ENCODE measurements around the gene MAP3K10.

The MAP3K10 gene

DNA sequence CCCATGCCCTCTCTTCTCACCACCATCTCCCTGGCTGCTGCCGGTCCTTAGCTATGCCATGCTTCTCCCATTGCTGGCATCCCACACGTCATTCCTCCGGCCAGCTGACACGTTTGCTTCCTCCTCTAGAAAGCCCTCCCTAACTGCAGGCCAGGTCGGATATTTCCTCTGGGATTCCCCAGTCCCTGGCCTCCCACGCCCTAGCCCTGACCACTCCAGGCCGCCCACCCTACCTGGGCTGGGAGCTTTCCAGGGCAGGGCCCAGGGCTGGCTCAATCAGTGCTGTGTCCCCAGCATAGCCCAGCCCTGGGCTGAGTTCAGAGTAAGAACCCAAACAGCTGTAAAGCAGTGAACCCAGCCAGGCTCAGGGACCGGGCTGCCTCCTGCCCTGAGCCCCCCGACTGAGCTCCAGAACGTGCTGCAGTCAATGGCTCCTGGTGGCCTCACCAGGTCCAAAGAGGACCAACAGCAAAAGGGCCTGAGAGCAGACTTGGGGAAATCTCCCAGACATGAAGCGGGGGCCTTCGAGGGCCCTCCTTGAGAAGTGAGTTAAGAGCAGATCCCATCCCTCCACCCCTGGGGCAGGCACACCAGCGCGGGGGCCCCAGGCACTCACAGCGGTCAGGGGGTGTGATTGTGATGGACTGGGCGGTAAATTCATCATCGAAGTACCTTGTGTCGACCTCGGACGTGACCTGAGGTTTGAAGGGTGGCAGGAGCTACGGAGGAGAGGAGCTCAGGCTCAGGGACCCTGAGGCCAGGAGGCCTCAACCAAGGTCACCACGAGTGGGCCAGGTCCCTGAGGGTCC is 43.4 kb downstream of the MAP3K10 start:
- DNase-seq, result no peak

GRCh38 chr19:40235238-40236025 is 44.2 kb downstream of the MAP3K10 start:
- DNase-seq, result no peak

- no peak for DNase-seq
These were observed 44.8 kb downstream of the MAP3K10 start for GRCh38 chr19:40236026-40236355.

DNA sequence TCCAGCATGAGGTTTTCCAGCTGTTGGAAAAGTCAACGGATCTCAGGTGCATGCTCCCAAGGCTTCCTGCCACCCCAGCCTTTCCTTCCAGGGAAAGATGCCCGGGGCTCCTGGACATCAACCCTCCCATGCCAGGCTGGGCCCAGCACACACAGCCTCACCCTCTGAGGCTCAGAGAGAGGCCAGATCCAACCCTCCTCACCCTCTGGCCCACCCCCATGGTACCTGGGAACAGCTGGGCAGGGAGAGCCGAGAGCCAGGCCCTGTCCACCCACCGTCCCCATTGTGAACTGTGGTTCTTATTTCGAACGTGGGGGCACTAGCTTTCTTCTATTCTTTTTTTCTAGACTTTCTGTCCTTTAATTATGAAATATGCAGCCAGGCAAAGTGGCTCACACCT is 45.1 kb downstream of the MAP3K10 start:
- DNase-seq, result no peak

- DNase-seq, result no peak
These were observed 46.6 kb downstream of the MAP3K10 start for GRCh38 chr19:40237791-40238190.

DNA sequence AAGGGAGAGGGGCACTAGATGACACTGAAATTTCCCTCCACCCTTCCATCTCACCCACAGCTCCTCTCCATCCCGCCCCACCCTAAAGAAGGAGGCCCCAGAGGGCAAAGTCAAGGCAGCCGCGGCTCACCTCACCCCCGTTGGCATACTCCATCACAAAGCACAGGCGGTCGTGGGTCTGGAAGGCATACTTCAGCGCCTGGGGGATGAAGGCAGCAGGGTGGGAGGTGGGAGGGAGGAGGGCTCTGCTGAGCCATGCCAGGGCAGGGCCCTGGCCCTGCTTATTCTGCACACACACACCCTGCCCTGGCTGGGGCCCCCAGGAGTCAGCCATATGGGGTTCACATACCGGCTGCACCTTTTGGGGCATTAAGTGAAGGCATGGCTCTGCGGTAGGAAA is 47.5 kb downstream of the MAP3K10 start:
- DNase-seq, result no peak

GRCh38 chr19:40239415-40240226 is 48.4 kb downstream of the MAP3K10 start:
- no peak for DNase-seq

GRCh38 chr19:40240332-40240731 is 49.1 kb downstream of the MAP3K10 start:
- DNase-seq, result no peak

DNA sequence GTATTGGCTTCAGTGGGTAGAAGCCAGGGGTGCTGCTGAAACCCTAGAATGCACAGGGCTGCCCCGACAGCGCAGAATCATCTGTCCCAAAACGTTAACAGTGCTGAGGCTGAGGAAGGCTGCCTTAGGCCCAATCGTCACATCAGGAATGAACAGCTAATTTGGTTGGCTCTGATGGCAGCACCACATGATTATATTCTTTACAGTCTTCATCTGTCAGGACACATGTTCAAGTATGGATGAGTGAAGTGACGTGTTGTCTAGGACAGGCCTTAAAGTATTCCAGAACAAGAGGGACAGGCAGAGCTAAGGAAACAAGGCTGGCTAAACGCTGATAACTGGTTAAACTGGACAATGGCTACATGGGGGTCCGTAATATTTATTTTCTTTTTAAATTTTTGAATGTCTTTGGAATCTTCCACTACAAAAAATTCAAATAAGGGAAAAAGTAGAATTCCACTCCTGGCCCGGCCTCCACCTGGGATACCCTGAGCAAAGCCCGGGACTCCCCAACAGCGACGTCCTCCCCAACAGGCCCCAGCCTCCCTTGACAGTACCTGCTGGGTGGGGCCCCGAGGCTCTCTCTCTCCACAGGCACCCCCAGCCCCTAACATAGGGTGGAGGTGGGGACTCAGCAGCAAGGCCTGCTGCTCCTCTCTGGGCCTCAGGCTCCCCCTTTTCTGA is 50.0 kb downstream of the MAP3K10 start:
- DNase-seq, result no peak

DNA sequence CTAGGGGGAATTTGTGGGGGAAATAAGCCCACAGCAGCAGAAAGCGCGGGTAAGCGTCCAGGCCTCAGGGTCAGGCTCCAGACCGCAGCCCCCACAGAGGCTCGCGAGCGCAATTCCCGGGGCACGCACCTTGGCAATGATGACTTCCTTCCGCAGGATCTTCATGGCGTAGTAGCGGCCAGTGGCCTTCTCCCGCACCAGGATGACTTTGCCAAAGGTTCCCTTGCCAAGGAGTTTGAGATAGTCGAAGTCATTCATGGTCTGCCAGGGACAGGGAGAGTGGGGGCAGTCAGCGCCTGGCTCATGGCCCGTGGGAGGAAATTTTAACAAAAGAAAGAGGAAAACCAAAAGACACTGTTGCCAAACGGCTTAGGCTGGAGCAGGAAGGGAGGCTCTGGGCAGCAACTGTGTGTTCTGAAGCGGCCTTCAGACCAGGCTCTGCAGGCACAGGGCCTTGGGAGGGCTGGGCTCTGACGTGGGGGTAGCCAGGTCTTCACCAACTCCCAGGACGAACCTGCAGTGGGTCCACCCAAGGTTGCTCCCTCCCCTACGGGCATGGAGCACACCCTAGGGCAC is 50.7 kb downstream of the MAP3K10 start:
- DNase-seq, result no peak

DNA sequence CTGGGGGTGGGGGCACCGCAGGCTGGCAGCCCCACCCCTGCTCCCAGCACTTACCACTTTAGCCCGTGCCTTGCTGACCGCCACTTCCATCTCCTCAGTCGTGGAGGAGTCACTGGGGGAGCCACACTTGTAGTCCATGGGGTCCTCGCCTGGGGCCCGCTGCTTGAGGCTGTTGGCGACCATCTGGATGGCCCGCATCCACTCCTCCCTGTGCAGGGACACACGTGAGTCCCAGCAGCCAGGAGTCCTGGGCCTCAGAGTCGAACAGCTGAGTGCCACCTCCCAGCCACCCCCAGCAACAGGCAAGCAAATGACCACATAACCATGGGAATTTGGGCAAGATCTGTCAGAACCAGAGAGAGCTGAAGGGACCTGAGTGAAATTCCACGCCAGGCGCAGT is 51.3 kb downstream of the MAP3K10 start:
- no peak for DNase-seq

- DNase-seq, result no peak
These were observed 52.0 kb downstream of the MAP3K10 start for GRCh38 chr19:40243181-40243580.

GRCh38 chr19:40244579-40245317 is 53.5 kb downstream of the MAP3K10 start:
- no peak for DNase-seq

GRCh38 chr19:40245506-40246128 is 54.4 kb downstream of the MAP3K10 start:
- no peak for DNase-seq

DNA sequence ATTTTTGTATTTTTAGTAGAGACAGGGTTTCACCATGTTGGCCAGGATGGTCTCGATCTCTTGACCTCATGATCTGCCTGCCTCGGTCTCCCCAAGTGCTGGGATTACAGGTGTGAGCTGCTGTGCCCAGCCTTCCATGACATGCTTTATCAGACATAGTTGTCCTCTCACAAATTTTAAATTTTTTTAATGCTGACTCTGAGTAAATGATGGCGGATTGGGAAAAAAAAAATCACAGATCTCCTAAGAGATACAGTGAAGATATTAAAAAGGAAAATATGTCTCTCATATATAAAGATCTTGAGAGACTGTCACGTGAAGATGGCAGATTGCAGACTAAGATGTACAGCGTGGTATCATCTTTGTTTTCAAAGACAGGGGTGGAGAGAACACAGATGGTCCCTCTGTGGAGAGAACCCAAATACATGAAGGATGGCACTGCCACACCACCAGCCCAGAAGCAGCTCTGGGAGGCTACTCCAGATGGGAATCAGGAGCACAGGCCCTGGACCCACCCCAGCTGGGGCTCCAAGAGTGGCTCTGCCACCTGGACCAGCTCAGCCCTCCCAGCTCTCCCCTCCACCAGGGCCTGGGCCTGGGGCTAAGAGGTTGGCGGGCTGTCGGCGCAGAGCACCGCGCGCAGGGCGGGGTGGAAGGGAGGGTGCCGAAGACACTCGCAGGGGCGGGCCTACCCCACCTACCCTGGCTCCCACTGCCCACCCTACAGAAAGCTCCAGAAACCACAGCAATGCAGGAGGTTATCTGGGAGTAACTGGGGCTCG is 55.3 kb downstream of the MAP3K10 start:
- no peak for DNase-seq

DNA sequence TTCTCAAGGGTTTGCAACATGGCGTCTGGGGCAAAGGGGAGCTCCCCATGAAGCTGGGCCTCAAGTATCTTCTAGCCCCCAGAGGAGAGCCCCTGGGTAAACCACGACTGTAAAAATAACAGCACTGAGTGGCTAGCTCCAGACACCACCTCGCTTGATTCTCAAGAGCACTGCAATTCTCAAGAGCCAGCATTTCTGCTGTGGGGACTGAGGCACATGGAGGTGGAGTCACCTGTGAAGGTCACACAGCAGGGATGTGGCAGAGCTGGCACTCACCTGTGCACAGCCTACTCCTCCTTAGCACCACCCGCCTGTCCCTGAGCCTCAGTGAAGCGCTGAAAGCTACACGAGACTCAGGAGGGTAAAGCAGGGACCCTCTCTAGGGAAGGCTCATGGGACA is 56.0 kb downstream of the MAP3K10 start:
- no peak for DNase-seq

GRCh38 chr19:40247735-40248262 is 56.6 kb downstream of the MAP3K10 start:
- no peak for DNase-seq

DNA sequence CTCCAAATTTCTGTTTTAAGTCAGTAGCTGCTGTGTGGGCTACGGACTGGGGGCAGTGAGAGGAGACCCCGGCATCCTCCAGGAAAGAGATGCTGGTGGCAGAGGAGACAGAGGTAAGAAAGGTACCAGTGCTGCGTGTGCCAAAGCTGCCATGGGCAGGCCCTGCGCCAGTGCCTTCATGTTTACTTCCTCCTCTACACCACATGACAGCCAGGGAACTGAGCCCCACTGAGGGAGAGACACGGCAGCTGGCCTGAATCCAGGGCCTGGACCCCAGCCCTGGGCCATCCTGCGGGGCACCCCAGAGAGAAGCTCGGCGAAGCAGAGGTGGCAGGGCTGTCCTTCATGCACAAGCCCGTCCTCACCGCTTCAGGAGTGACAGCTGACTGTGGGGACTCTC is 58.0 kb downstream of the MAP3K10 start:
- no peak for DNase-seq

GRCh38 chr19:40249781-40250180 is 58.6 kb downstream of the MAP3K10 start:
- no peak for DNase-seq

DNA sequence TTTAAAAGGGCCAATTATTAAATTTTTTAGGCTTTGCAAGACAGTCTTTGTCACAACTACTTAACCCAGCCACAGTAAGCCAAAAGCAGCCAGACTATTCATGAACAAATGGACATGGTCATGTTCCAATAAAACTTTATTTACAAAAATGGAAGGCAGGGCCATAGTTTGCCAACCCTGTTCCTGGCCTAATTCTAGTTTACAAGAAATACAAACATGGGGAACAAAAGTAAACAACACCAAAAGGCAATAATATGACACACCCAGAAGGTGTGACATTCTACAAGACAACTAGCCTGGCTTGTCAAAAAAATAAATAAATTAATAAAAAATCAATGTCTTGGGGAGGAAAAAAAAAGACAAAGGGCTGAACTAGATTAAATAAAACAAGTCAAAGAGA is 60.0 kb downstream of the MAP3K10 start:
- no peak for DNase-seq
